Esophagus squamous epithelium (tissue), 4 donors: ENCODE measurements around the gene MEPCE.

ENCODE experiments used
- POLR2A ChIP-seq, 4 donors: fragments of 450-650 bp; IDR thresholded peaks; one replicate each; pipeline ENCODE4 v1.6.1; 2017; ENCODE audit warnings: antibody characterized with exemption in 4 of 4, mild to moderate bottlenecking in 4 of 4, moderate library complexity in 3 of 4
- TF ChIP-seq, protein P1 (sequence below), 6 experiments: fragments of 450-650 bp in 4 of 6; fragments of 200-600 bp in 2 of 6; sonication (generic) in 2 of 6; IDR thresholded peaks; one replicate each; pipeline ENCODE4 v1.5.1; 2016 to 2019; ENCODE audit warnings: antibody characterized with exemption in 6 of 6, mild to moderate bottlenecking in 4 of 6, moderate library complexity in 4 of 6

GRCh38 chr7:100434297-100435144 is 4.9 kb downstream of the MEPCE start:
- TF ChIP-seq, protein P1, sequence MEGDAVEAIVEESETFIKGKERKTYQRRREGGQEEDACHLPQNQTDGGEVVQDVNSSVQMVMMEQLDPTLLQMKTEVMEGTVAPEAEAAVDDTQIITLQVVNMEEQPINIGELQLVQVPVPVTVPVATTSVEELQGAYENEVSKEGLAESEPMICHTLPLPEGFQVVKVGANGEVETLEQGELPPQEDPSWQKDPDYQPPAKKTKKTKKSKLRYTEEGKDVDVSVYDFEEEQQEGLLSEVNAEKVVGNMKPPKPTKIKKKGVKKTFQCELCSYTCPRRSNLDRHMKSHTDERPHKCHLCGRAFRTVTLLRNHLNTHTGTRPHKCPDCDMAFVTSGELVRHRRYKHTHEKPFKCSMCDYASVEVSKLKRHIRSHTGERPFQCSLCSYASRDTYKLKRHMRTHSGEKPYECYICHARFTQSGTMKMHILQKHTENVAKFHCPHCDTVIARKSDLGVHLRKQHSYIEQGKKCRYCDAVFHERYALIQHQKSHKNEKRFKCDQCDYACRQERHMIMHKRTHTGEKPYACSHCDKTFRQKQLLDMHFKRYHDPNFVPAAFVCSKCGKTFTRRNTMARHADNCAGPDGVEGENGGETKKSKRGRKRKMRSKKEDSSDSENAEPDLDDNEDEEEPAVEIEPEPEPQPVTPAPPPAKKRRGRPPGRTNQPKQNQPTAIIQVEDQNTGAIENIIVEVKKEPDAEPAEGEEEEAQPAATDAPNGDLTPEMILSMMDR (IDR thresholded peaks at IDR 0.05): no peak
- no peak for TF ChIP-seq POLR2A (IDR thresholded peaks at IDR 0.05)
